K562 (cell line): ENCODE measurements around the gene UBE2J2. TPM values are rescaled to one million over a fixed set of nuclear protein-coding genes. Genes with fewer than 3 reads are reported as not detected.
A peak's percentile ranks its signal among the peaks of the same experiment; 100 is the strongest.

ENCODE experiments used
- CBFA2T2 ChIP-seq: fragments of 450-650 bp; conservative IDR thresholded peaks from 2 replicates; pipeline ENCODE4 v1.6.1; 2017; ENCODE audit warnings: mild to moderate bottlenecking
- CBFA2T3 ChIP-seq: fragments of 450-650 bp; IDR thresholded peaks from 2 replicates; pipeline ENCODE4 v1.6.1; 2017
- EGR1 ChIP-seq: fragments of 450-650 bp; conservative IDR thresholded peaks from 2 replicates; pipeline ENCODE4 v1.6.1; 2017; ENCODE audit warnings: mild to moderate bottlenecking
- GATAD2A ChIP-seq: fragments of 450-650 bp; IDR thresholded peaks from 2 replicates; pipeline ENCODE4 v1.6.1; 2017
- HDAC8 ChIP-seq: fragments of 450-650 bp; IDR thresholded peaks from 2 replicates; pipeline ENCODE4 v1.6.1; 2016; ENCODE audit warnings: mild to moderate bottlenecking, missing genetic modification characterization, moderate library complexity, missing compliant biosample characterization
- MAZ ChIP-seq, 2 experiments: fragments of 450-650 bp in 1 of 2; sonication (generic) in 1 of 2; formaldehyde crosslinking; IDR thresholded peaks in 1 of 2; conservative IDR thresholded peaks in 1 of 2; 2 replicates each; pipeline versions ENCODE4 v1.4.0 to v1.5.0; 2020; ENCODE audit warnings: mild to moderate bottlenecking in 1 of 2, missing genetic modification reagents in 1 of 2
- MIER1 ChIP-seq: fragments of 450-650 bp; IDR thresholded peaks from 2 replicates; pipeline ENCODE4 v1.6.1; 2016; ENCODE audit warnings: antibody characterized with exemption, mild to moderate bottlenecking, low read depth
- PRMT5 ChIP-seq: sonication (generic); formaldehyde crosslinking; IDR thresholded peaks from 2 replicates; pipeline ENCODE4 v1.5.0; 2020; ENCODE audit warnings: missing genetic modification reagents
- RUNX1 ChIP-seq: sonication (generic); IDR thresholded peaks from 2 replicates; pipeline ENCODE4 v1.6.1; 2016; ENCODE audit warnings: antibody characterized with exemption, low read depth
- SMARCA4 ChIP-seq: fragments of 450-650 bp; IDR thresholded peaks from 2 replicates; pipeline ENCODE4 v1.6.1; 2016
- SOX6 ChIP-seq: fragments of 450-650 bp; IDR thresholded peaks from 2 replicates; pipeline ENCODE4 v1.6.1; 2014; ENCODE audit warnings: mild to moderate bottlenecking
- SPI1 ChIP-seq: IDR thresholded peaks from 2 replicates; pipeline ENCODE4 v1.6.1; 2011; ENCODE audit warnings: low read depth, low read length, control low read depth, borderline replicate concordance
- SRSF7 ChIP-seq: fragments of 200-400 bp; formaldehyde crosslinking; optimal IDR thresholded peaks from 2 replicates; pipeline ENCODE3; 2017; ENCODE audit warnings: mild to moderate bottlenecking, low read depth, low read length
- TBL1XR1 ChIP-seq, 2 experiments: IDR thresholded peaks; 2 replicates each; pipeline ENCODE4 v1.6.1; 2012; ENCODE audit warnings: improper control_type of control experiment in 2 of 2, low read length in 2 of 2, mild to moderate bottlenecking in 1 of 2
- YBX1 ChIP-seq: fragments of 450-650 bp; IDR thresholded peaks from 2 replicates; pipeline ENCODE4 v1.7.1; 2016; ENCODE audit warnings: mild to moderate bottlenecking
- ZBTB8A ChIP-seq: fragments of 450-650 bp; IDR thresholded peaks from 2 replicates; pipeline ENCODE4 v1.6.1; 2018; ENCODE audit warnings: mild to moderate bottlenecking, moderate library complexity; ENCODE audit not compliant: partially characterized antibody
- ZNF253 ChIP-seq: fragments of 250-450 bp; sonication (Bioruptor Pico); conservative IDR thresholded peaks from 2 replicates; pipeline ENCODE4 v1.6.1; 2021; ENCODE audit warnings: mild to moderate bottlenecking
- polyA plus RNA-seq, 8 experiments: library from polyadenylated mRNA; depleted of rRNA in 4 of 8; stranded (reverse) in 5 of 8; unstranded in 3 of 8; fragments of >200 nt; fragmentation: Nextera tagmentation in 2 of 8; fragmentation: Illumina TruSeq in 1 of 8; extraction: Ambion mirVana in 2 of 8; extraction: Trizol in 1 of 8; gene quantifications; 2 replicates each; pipeline versions ENCODE4 v1.2.1 to v1.2.3, GENCODE V29; 2011 to 2014; ENCODE audit warnings: inconsistent platforms in 1 of 8, missing spikeins in 1 of 8
- total RNA-seq, 7 experiments: library from RNA; depleted of rRNA in 6 of 7; stranded (reverse); fragments of >200 nt in 6 of 7; fragmentation: Illumina TruSeq in 2 of 7; extraction: Trizol in 2 of 7; gene quantifications; 2 replicates each; pipeline versions ENCODE4 v1.2.1 to v1.2.3, GENCODE V29; 2011 to 2021; ENCODE audit warnings: low replicate concordance in 1 of 7
- TF ChIP-seq, protein P1 (sequence below): fragments of 450-650 bp; IDR thresholded peaks from 2 replicates; pipeline ENCODE4 v1.6.1; 2014; ENCODE audit warnings: low read depth, mild to moderate bottlenecking, moderate library complexity, borderline replicate concordance
- TF ChIP-seq, protein P2 (sequence below): sonication (generic); formaldehyde crosslinking; IDR thresholded peaks from 2 replicates; pipeline ENCODE4 v1.8.1; 2023; ENCODE audit warnings: mild to moderate bottlenecking, missing genetic modification reagents
- TF ChIP-seq, protein P3 (sequence below): sonication (generic); formaldehyde crosslinking; IDR thresholded peaks from 2 replicates; pipeline ENCODE4 v1.8.0; 2022; ENCODE audit warnings: mild to moderate bottlenecking, missing genetic modification reagents
- TF ChIP-seq, protein P4 (sequence below): fragments of 450-650 bp; IDR thresholded peaks from 2 replicates; pipeline ENCODE4 v1.6.1; 2018; ENCODE audit not compliant: partially characterized antibody

UBE2J2 gene
- total and polyA plus RNA-seq, 9 of the 15 experiments (the other 6 are each of a cell fraction or from before 2014, with no cell fraction given) = 0.93 to 112 (median 75.5) TPM

DNA sequence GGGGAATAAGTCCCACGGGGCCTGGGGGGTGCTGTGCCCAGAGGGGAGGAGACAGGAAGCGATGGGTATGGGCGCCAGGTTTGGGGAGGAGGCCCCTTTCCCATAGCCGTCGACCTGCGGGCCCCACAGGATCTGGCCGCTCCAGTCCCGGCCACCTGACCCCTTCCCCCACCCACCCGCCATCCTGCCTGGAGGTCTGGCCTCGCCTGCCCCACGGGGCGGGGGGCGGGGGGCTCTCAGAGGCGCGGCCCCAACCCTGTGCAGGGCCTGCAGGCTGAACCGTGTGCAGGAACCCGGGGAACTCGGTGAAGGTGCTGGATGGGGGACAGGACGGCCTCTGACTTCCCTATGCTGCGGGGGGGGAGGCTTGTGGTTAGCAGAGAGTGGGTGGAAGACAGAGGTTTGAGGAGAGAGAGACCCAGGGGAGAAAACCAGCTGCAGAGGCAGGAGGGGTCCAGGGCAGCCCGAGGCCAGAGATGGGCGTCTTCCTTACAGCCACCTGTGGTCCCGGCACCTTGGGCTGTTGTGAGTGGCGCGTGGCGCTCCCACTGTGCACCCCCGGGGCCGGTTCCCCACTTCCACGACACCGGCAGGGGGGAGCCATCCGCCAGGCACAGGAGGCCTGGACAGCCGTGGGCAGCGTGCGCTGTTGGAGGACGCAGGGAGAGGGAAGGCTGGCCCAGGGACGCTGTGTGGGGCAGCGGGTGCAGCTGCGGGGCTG, 64.8 kb downstream of the UBE2J2 start (continued):
- TF ChIP-seq RUNX1 (peak; percentile 57; the same call in 1 of the 2 replicates), YBX1 (no peak), CBFA2T3 (peak; percentile 51; the same call in 1 of the 2 replicates), MAZ (CRISPR knock-in tag; conservative IDR thresholded peaks at IDR 0.05 in 1 of 2, IDR thresholded peaks at IDR 0.05 in 1 of 2) (peak in 1 of 2 experiments; percentile 63; a peak in 1 of 4 replicates), SPI1 (peak; percentile 65), GATAD2A (peak; percentile 33; the same call in 1 of the 2 replicates), SRSF7 (no peak), SOX6 (no peak), ZNF253 (CRISPR knock-in tag) (no peak), TBL1XR1 (IDR thresholded peaks at IDR 0.05; ENCODE audit: low read length in 2 of 2) (no peak), MIER1 (no peak), SMARCA4 (no peak), PRMT5 (CRISPR knock-in tag) (no peak), HDAC8 (tag) (no peak), CBFA2T2 (peak; percentile 31; the same call in 1 of the 2 replicates), ZBTB8A (no peak), EGR1 (peak; percentile 96)
- TF ChIP-seq, protein P1, sequence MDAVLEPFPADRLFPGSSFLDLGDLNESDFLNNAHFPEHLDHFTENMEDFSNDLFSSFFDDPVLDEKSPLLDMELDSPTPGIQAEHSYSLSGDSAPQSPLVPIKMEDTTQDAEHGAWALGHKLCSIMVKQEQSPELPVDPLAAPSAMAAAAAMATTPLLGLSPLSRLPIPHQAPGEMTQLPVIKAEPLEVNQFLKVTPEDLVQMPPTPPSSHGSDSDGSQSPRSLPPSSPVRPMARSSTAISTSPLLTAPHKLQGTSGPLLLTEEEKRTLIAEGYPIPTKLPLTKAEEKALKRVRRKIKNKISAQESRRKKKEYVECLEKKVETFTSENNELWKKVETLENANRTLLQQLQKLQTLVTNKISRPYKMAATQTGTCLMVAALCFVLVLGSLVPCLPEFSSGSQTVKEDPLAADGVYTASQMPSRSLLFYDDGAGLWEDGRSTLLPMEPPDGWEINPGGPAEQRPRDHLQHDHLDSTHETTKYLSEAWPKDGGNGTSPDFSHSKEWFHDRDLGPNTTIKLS = no peak
- TF ChIP-seq, protein P2, sequence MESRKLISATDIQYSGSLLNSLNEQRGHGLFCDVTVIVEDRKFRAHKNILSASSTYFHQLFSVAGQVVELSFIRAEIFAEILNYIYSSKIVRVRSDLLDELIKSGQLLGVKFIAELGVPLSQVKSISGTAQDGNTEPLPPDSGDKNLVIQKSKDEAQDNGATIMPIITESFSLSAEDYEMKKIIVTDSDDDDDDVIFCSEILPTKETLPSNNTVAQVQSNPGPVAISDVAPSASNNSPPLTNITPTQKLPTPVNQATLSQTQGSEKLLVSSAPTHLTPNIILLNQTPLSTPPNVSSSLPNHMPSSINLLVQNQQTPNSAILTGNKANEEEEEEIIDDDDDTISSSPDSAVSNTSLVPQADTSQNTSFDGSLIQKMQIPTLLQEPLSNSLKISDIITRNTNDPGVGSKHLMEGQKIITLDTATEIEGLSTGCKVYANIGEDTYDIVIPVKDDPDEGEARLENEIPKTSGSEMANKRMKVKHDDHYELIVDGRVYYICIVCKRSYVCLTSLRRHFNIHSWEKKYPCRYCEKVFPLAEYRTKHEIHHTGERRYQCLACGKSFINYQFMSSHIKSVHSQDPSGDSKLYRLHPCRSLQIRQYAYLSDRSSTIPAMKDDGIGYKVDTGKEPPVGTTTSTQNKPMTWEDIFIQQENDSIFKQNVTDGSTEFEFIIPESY (CRISPR knock-in tag) = peak; percentile 76
- TF ChIP-seq, protein P3, sequence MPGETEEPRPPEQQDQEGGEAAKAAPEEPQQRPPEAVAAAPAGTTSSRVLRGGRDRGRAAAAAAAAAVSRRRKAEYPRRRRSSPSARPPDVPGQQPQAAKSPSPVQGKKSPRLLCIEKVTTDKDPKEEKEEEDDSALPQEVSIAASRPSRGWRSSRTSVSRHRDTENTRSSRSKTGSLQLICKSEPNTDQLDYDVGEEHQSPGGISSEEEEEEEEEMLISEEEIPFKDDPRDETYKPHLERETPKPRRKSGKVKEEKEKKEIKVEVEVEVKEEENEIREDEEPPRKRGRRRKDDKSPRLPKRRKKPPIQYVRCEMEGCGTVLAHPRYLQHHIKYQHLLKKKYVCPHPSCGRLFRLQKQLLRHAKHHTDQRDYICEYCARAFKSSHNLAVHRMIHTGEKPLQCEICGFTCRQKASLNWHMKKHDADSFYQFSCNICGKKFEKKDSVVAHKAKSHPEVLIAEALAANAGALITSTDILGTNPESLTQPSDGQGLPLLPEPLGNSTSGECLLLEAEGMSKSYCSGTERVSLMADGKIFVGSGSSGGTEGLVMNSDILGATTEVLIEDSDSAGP (CRISPR knock-in tag) = no peak
- TF ChIP-seq, protein P4, sequence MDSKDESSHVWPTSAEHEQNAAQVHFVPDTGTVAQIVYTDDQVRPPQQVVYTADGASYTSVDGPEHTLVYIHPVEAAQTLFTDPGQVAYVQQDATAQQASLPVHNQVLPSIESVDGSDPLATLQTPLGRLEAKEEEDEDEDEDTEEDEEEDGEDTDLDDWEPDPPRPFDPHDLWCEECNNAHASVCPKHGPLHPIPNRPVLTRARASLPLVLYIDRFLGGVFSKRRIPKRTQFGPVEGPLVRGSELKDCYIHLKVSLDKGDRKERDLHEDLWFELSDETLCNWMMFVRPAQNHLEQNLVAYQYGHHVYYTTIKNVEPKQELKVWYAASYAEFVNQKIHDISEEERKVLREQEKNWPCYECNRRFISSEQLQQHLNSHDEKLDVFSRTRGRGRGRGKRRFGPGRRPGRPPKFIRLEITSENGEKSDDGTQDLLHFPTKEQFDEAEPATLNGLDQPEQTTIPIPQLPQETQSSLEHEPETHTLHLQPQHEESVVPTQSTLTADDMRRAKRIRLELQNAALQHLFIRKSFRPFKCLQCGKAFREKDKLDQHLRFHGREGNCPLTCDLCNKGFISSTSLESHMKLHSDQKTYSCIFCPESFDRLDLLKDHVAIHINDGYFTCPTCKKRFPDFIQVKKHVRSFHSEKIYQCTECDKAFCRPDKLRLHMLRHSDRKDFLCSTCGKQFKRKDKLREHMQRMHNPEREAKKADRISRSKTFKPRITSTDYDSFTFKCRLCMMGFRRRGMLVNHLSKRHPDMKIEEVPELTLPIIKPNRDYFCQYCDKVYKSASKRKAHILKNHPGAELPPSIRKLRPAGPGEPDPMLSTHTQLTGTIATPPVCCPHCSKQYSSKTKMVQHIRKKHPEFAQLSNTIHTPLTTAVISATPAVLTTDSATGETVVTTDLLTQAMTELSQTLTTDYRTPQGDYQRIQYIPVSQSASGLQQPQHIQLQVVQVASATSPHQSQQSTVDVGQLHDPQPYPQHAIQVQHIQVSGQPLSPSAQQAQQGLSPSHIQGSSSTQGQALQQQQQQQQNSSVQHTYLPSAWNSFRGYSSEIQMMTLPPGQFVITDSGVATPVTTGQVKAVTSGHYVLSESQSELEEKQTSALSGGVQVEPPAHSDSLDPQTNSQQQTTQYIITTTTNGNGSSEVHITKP = peak; percentile 65
